KMS-11 (cell line): Measurements from ENCODE around the gene SRR.

Experiments
- H2AFZ ChIP-seq: fragments of 200-600 bp; sonication (generic); 2 replicates; pipeline ENCODE4 v1.6.1; 2016; ENCODE audit warnings: antibody characterized with exemption, mixed run types, low read depth
- H3K27ac ChIP-seq: fragments of 200-600 bp; sonication (generic); 2 replicates; pipeline ENCODE4 v1.6.1; 2016; ENCODE audit warnings: mild to moderate bottlenecking, mixed run types
- H3K27me3 ChIP-seq: fragments of 200-600 bp; sonication (generic); 2 replicates; pipeline ENCODE4 v1.6.1; 2017; ENCODE audit warnings: mild to moderate bottlenecking, low read depth, mixed run types, moderate library complexity; ENCODE audit not compliant: insufficient read depth
- H3K36me3 ChIP-seq: fragments of 200-600 bp; sonication (generic); 2 replicates; pipeline ENCODE4 v1.6.1; 2017; ENCODE audit warnings: mild to moderate bottlenecking, mixed run types; ENCODE audit not compliant: insufficient read depth
- H3K4me1 ChIP-seq: fragments of 200-600 bp; sonication (generic); 2 replicates; pipeline ENCODE4 v1.6.1; 2016; ENCODE audit warnings: mild to moderate bottlenecking, low read depth, mixed run types; ENCODE audit not compliant: poor library complexity, severe bottlenecking
- H3K4me2 ChIP-seq: fragments of 200-600 bp; sonication (generic); 2 replicates; pipeline ENCODE4 v1.7.0; 2016; ENCODE audit warnings: mild to moderate bottlenecking, mixed run types
- H3K4me3 ChIP-seq: fragments of 200-600 bp; sonication (generic); IDR thresholded peaks from 2 replicates; pipeline ENCODE4 v1.6.1; 2017; ENCODE audit warnings: low read depth, low read length, mixed read lengths; ENCODE audit not compliant: insufficient read depth
- H3K79me2 ChIP-seq: fragments of 200-600 bp; sonication (generic); 2 replicates; pipeline ENCODE4 v1.6.1; 2016; ENCODE audit warnings: low read depth, mixed run types; ENCODE audit not compliant: insufficient read depth
- H3K9ac ChIP-seq: fragments of 200-600 bp; sonication (generic); 2 replicates; pipeline ENCODE4 v1.6.1; 2016; ENCODE audit warnings: mild to moderate bottlenecking, mixed run types
- H4K20me1 ChIP-seq: fragments of 200-600 bp; sonication (generic); 2 replicates; pipeline ENCODE4 v1.6.1; 2016; ENCODE audit warnings: mild to moderate bottlenecking, mixed run types; ENCODE audit not compliant: insufficient read depth
- TF ChIP-seq, protein P1 (sequence below): fragments of 200-600 bp; sonication (generic); conservative IDR thresholded peaks from 2 replicates; pipeline ENCODE4 v1.6.1; 2017; ENCODE audit warnings: low read depth, mild to moderate bottlenecking, antibody characterized with exemption, low read length, moderate library complexity, mixed read lengths

SRR gene

GRCh38 chr17:2357931-2358434 lies 54.2 kb downstream of the SRR start:
- Histone ChIP-seq H3K27ac (no peak overlapping the region), H4K20me1 (no peaks in the 10 kb centered on the region), H3K4me1 (peaks cover 8% of the 10 kb centered on the region), H3K4me3 (no peak overlapping the region), H3K79me2 (no peaks in the 10 kb centered on the region), H2AFZ (no peak overlapping the region), H3K9ac (no peak overlapping the region), H3K4me2 (no peak overlapping the region), H3K27me3 (no peaks in the 10 kb centered on the region), H3K36me3 (no peaks in the 10 kb centered on the region)
- TF ChIP-seq, protein P1, sequence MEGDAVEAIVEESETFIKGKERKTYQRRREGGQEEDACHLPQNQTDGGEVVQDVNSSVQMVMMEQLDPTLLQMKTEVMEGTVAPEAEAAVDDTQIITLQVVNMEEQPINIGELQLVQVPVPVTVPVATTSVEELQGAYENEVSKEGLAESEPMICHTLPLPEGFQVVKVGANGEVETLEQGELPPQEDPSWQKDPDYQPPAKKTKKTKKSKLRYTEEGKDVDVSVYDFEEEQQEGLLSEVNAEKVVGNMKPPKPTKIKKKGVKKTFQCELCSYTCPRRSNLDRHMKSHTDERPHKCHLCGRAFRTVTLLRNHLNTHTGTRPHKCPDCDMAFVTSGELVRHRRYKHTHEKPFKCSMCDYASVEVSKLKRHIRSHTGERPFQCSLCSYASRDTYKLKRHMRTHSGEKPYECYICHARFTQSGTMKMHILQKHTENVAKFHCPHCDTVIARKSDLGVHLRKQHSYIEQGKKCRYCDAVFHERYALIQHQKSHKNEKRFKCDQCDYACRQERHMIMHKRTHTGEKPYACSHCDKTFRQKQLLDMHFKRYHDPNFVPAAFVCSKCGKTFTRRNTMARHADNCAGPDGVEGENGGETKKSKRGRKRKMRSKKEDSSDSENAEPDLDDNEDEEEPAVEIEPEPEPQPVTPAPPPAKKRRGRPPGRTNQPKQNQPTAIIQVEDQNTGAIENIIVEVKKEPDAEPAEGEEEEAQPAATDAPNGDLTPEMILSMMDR = no peak

DNA sequence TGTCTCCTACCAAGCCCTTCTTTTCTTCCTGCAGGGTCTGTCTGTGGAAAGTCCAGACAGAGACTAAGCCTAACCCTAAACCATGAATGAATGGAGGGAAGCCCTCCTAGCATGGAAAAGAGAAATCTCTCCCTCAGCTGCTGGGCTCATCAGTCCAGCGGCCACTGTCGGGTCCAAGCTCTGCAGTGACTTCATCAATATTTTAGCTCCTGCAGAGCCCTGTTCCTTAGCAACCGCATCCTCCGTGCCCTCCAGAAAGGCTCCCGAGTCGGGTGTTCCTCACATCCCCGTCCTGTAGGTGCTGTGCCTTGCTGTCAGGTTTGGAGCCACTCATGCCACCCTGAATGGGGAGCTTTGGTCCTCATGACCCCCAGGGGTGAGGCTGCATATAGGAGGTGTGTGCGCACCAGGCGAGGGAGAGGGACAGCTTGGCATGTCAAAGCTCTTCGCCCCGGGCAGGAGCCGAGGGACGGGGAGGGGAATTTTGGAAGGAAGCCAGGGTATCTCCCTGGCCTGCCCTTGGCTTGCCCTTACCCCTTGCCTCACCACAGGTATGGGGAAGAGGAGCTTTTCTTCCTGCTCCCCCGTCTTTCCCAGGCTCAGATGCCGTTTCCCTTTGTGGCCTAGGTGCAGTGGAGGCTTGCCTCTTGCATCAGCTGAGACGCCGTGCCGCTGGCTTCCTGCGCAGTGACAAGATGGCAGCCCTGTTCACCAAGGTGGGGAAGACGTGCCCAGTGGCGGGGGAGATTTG lies 57.4 kb downstream of the SRR start:
- Histone ChIP-seq H3K9ac (no peak overlapping the region), H3K27me3 (no peaks in the 10 kb centered on the region), H3K4me1 (no peaks in the 10 kb centered on the region), H3K36me3 (no peaks in the 10 kb centered on the region), H3K4me2 (no peak overlapping the region), H2AFZ (no peak overlapping the region), H3K79me2 (no peaks in the 10 kb centered on the region), H3K4me3 (no peak overlapping the region), H4K20me1 (no peaks in the 10 kb centered on the region), H3K27ac (no peak overlapping the region)
- TF ChIP-seq, protein P1 = no peak

DNA sequence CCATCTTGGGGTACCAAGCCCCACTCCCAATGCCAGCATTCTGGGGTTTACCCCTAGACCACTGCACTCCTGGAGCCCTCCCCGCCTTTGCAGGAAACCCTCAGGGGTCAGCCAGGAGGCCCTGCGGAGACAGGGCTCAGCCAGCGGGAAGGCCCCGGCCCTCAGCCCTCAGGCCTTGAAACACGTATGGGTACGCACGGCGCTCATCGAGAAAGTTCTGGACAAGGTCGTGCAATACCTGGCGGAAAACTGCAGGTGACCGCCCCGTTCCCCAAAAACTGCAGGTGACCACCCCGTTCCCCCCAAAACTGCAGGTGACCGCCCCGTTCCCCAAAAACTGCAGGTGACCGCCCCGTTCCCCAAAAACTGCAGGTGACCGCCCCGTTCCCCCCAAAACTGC lies 58.3 kb downstream of the SRR start:
- no peak overlapping the region for H3K9ac ChIP-seq
- no peaks in the 10 kb centered on the region for H3K79me2 ChIP-seq
- TF ChIP-seq, protein P1 = no peak
- H4K20me1 ChIP-seq = no peaks in the 10 kb centered on the region
- no peak overlapping the region for H2AFZ ChIP-seq
- no peak overlapping the region for H3K4me2 ChIP-seq
- H3K27me3 ChIP-seq = no peaks in the 10 kb centered on the region
- no peak overlapping the region for H3K27ac ChIP-seq
- H3K4me3 ChIP-seq = no peak overlapping the region
- no peaks in the 10 kb centered on the region for H3K4me1 ChIP-seq
- H3K36me3 ChIP-seq = no peaks in the 10 kb centered on the region

GRCh38 chr17:2362416-2362815 lies 58.7 kb downstream of the SRR start:
- TF ChIP-seq, protein P1 = no peak
- Histone ChIP-seq H3K79me2 (no peaks in the 10 kb centered on the region), H3K9ac (no peak overlapping the region), H3K4me1 (no peaks in the 10 kb centered on the region), H3K36me3 (no peaks in the 10 kb centered on the region), H3K4me3 (no peak overlapping the region), H2AFZ (no peak overlapping the region), H3K4me2 (no peak overlapping the region), H3K27ac (no peak overlapping the region), H3K27me3 (no peaks in the 10 kb centered on the region), H4K20me1 (no peaks in the 10 kb centered on the region)
